ENCODE data around the gene TERC. TPM values are rescaled to one million over a fixed set of nuclear protein-coding genes. Genes with fewer than 3 reads are reported as not detected.

The TERC gene
- total and polyA plus RNA-seq, 3 experiments from 2014 or later = 0.72 to 15.5 (median 13.7) TPM

- no peak for DNase-seq
- Mint-ChIP-seq H3K27me3 (peaks cover 0 to 2% of the 10 kb centered on the region in 2 donors), H3K27ac (peak overlapping the region in 2 of 8 donors; percentile 42 to 51), H3K36me3 (peaks cover 13 to 89% (median 32%) of the 10 kb centered on the region in 3 donors), H3K9me3 (no peaks in the 10 kb centered on the region), H3K4me3 (peak overlapping the region in 1 of 7 donors; percentile 15), H3K4me1 (peaks cover 68 to 87% (median 87%) of the 10 kb centered on the region in 3 donors)
- Histone ChIP-seq H3K27me3 (ENCODE audit: insufficient read depth, low read length, poor library complexity, severe bottlenecking) (no peaks in the 10 kb centered on the region), H3K36me3 (ENCODE audit: insufficient read depth, low read length) (peaks cover 24% of the 10 kb centered on the region), H3K4me1 (ENCODE audit: insufficient read depth, low read length) (peaks cover 36% of the 10 kb centered on the region), H3K27ac (ENCODE audit: low read depth, low read length) (no peak overlapping the region), H3K9me3 (ENCODE audit: low read length) (no peaks in the 10 kb centered on the region), H3K4me3 (ENCODE audit: low read length) (no peak overlapping the region)
- CTCF ChIA-PET = interaction anchor here (0.6 to 2.3 kb wide), 2 partner anchors 34 to 655 kb away, joined by 4 to 5 read pairs; partner anchors contain the start of genes LRRC34 and LRRIQ4
- POLR2A ChIA-PET = no interaction called here
These were observed 13.0 kb upstream of the TERC start for GRCh38 chr3:169777822-169778221.

GRCh38 chr3:169774186-169774585 is 9.3 kb upstream of the TERC start:
- Mint-ChIP-seq H3K27me3 (peaks cover 0 to 13% of the 10 kb centered on the region in 2 donors), H3K4me3 (peak overlapping the region; percentile 94 to 100 (median 99)), H3K27ac (peak overlapping the region; percentile 97 to 100 (median 100)), H3K36me3 (peaks cover 0 to 73% (median 16%) of the 10 kb centered on the region in 3 donors), H3K9me3 (peaks cover 0 to 8% (median 0%) of the 10 kb centered on the region in 5 donors), H3K4me1 (peaks cover 58 to 81% (median 74%) of the 10 kb centered on the region in 3 donors)
- ChIA-PET CTCF (interaction anchor here (1.7 to 3.7 kb wide), 2 partner anchors 10 to 11 kb away, joined by 5 to 23 read pairs; partner anchors contain the start of gene TERC), POLR2A (no interaction called here)
- DNase-seq = no peak
- peaks cover 13% of the 10 kb centered on the region for H3K36me3 ChIP-seq (ENCODE audit: insufficient read depth, low read length)
- no peaks in the 10 kb centered on the region for H3K27me3 ChIP-seq (ENCODE audit: insufficient read depth, low read length, poor library complexity, severe bottlenecking)
- H3K4me3 ChIP-seq (ENCODE audit: low read length) = peak overlapping the region; percentile 100
- no peaks in the 10 kb centered on the region for H3K9me3 ChIP-seq (ENCODE audit: low read length)
- peaks cover 25% of the 10 kb centered on the region for H3K4me1 ChIP-seq (ENCODE audit: insufficient read depth, low read length)
- peak overlapping the region; percentile 100 for H3K27ac ChIP-seq (ENCODE audit: low read depth, low read length)

- H3K4me1 Mint-ChIP-seq = peaks cover 52 to 73% (median 71%) of the 10 kb centered on the region in 3 donors
- DNase-seq = peak; percentile 85 to 95 (median 92)
- ChIA-PET POLR2A (interaction anchor here (0.6 to 2.7 kb wide), 9 partner anchors 10 to 1097 kb away, joined by 3 to 31 read pairs (median 7); partner anchors contain the start of genes PHC3, RPL22L1, SEC62 and SKIL), CTCF (interaction anchor here (1.0 to 3.7 kb wide), 4 partner anchors 8 to 194 kb away, joined by 4 to 23 read pairs (median 8); partner anchors contain the start of genes SEC62 and TERC)
- peak within 1 kb of the TSS; percentile 94 to 100 (median 99) for H3K4me3 Mint-ChIP-seq
- H3K27ac Mint-ChIP-seq = peak within 1 kb of the TSS; percentile 97 to 100 (median 100)
- Histone ChIP-seq H3K27ac (ENCODE audit: low read depth, low read length) (peak within 1 kb of the TSS; percentile 100), H3K4me1 (ENCODE audit: insufficient read depth, low read length) (peaks cover 25% of the 10 kb centered on the region), H3K27me3 (ENCODE audit: insufficient read depth, low read length, poor library complexity, severe bottlenecking) (no peaks in the 10 kb centered on the region), H3K9me3 (ENCODE audit: low read length) (no peaks in the 10 kb centered on the region), H3K36me3 (ENCODE audit: insufficient read depth, low read length) (peaks cover 7% of the 10 kb centered on the region), H3K4me3 (ENCODE audit: low read length) (peak within 1 kb of the TSS; percentile 100)
- peaks cover 0 to 13% of the 10 kb centered on the region in 2 donors for H3K27me3 Mint-ChIP-seq
- H3K36me3 Mint-ChIP-seq = peaks cover 0 to 64% (median 12%) of the 10 kb centered on the region in 3 donors
- H3K9me3 Mint-ChIP-seq = peaks cover 0 to 8% (median 0%) of the 10 kb centered on the region in 5 donors
These were observed 8.3 kb upstream of the TERC start, which contains the start of gene MYNN for GRCh38 chr3:169772897-169773816. Gene MYNN (plus strand): TSS chr3:169773396. CDS start chr3:169774296, 900 bp downstream.

GRCh38 chr3:169772305-169772896 is 7.5 kb upstream of the TERC start:
- Mint-ChIP-seq H3K9me3 (peaks cover 0 to 8% (median 0%) of the 10 kb centered on the region in 5 donors), H3K4me3 (peak overlapping the region; percentile 94 to 100 (median 99)), H3K27me3 (peaks cover 0 to 13% of the 10 kb centered on the region in 2 donors), H3K27ac (peak overlapping the region; percentile 97 to 100 (median 100)), H3K36me3 (peaks cover 0 to 57% (median 11%) of the 10 kb centered on the region in 3 donors), H3K4me1 (peaks cover 51 to 66% (median 64%) of the 10 kb centered on the region in 3 donors)
- Histone ChIP-seq H3K27me3 (ENCODE audit: insufficient read depth, low read length, poor library complexity, severe bottlenecking) (no peaks in the 10 kb centered on the region), H3K4me3 (ENCODE audit: low read length) (peak overlapping the region; percentile 100), H3K27ac (ENCODE audit: low read depth, low read length) (peak overlapping the region; percentile 100), H3K4me1 (ENCODE audit: insufficient read depth, low read length) (peaks cover 25% of the 10 kb centered on the region), H3K36me3 (ENCODE audit: insufficient read depth, low read length) (peaks cover 7% of the 10 kb centered on the region), H3K9me3 (ENCODE audit: low read length) (no peaks in the 10 kb centered on the region)
- ChIA-PET POLR2A (interaction anchor here (0.6 to 2.7 kb wide), 11 partner anchors 9 to 1098 kb away, joined by 3 to 31 read pairs (median 7); partner anchors contain the start of genes PHC3, RPL22L1, SEC62 and SKIL), CTCF (interaction anchor here (1.0 to 3.7 kb wide), 4 partner anchors 8 to 194 kb away, joined by 4 to 23 read pairs (median 8); partner anchors contain the start of genes SEC62 and TERC)
- peak in 1 of 5 donors; percentile 52 for DNase-seq

DNA sequence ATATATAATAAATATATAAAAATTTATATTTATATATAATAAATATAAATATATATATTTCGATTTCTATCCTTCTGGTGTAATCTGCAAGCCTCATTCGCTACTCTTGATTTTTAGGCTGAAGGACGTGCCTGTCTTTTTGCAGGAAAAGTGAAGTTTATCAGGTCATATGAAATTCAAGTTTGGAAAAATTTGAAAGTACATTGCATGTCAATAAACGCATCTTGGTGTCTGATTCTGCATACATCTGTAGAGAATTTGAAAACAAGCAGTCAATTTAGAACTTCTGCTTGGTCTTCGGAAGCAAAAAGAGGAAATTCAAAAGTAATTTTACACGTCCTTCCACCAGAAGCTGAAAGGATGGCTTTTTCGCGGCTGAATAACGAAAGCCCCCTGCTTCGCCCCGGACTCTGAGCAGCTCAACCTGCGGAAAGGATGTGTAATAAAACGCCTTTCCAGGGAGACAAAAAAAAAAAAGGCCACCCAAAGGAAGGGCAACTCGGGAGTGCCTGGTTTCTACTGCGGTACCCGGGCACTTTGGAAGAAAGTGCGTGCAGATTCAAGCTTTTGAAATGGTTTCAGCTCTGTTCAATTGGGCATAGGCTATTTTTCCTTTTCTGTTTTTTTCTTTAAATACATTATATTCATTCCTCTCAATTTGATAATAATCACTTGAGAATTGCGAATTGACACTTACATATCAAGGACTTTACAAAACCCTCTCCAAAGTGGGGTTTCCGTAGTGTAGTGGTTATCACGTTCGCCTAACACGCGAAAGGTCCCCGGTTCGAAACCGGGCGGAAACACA is 6.8 kb upstream of the TERC start:
- peaks cover 0 to 50% (median 7%) of the 10 kb centered on the region in 3 donors for H3K36me3 Mint-ChIP-seq
- Histone ChIP-seq H3K36me3 (ENCODE audit: insufficient read depth, low read length) (peaks cover 7% of the 10 kb centered on the region), H3K27me3 (ENCODE audit: insufficient read depth, low read length, poor library complexity, severe bottlenecking) (no peaks in the 10 kb centered on the region), H3K27ac (ENCODE audit: low read depth, low read length) (peak overlapping the region; percentile 100), H3K4me3 (ENCODE audit: low read length) (peak overlapping the region; percentile 100), H3K9me3 (ENCODE audit: low read length) (no peaks in the 10 kb centered on the region), H3K4me1 (ENCODE audit: insufficient read depth, low read length) (peaks cover 25% of the 10 kb centered on the region)
- peaks cover 0 to 13% of the 10 kb centered on the region in 2 donors for H3K27me3 Mint-ChIP-seq
- ChIA-PET POLR2A (interaction anchor here (0.7 to 2.7 kb wide), 9 partner anchors 8 to 1098 kb away, joined by 3 to 31 read pairs (median 7); partner anchors contain the start of genes RPL22L1, SEC62, SKIL and TERC), CTCF (interaction anchor here (2.5 to 3.7 kb wide), 2 partner anchors 9 to 195 kb away, joined by 10 to 23 read pairs; partner anchors contain the start of gene SEC62)
- peak; percentile 38 to 84 (median 76) for DNase-seq
- H3K27ac Mint-ChIP-seq = peak overlapping the region; percentile 97 to 100 (median 100)
- peaks cover 0 to 8% (median 0%) of the 10 kb centered on the region in 5 donors for H3K9me3 Mint-ChIP-seq
- peak overlapping the region; percentile 94 to 100 (median 99) for H3K4me3 Mint-ChIP-seq
- peaks cover 46 to 59% (median 57%) of the 10 kb centered on the region in 3 donors for H3K4me1 Mint-ChIP-seq

DNA sequence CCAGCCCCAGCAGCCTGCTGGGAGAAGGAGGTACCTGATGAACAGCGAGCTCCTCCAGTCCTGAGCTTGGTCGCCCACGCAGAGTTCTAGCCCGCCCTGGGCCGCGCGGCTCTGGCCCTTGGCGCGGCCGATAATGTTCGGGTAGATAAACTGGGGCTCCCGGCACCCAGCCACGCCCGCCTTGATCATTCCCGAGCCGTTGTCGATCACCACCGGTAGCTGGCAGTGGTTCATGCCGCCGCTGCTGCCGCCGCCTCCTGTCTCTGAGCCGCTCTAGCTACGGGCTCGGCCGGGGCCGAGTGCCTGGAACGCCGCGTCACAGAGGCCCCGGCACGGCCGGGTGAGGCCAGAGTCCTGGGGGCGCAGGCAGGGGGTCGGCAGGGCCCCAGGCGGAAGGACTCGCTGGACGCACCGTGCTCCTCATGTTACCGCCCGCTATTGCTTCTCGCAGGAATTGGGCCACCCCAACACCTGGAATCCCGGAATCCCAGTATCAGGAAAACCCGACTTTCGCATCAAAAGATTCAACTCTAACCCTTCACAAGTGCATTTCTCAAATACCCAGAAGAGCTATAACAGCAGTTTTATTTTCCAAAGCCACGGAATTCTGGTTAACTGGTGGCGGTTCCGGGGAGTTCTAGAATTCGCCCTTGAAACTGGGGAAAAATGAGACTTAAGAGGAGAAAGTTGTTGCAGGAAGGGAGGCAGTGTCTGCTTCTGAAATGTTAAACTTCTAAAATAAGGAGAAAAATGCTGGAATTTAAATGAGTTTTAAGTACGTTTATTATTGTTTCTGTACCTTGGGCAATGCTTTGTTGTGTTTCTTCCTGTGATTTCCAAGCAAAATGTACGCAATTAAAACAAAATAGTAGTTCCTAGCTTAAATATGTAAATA is 4.7 kb upstream of the TERC start, which contains the start of gene ACTRT3:
ACTRT3 (minus strand) TSS at position 275 of the 895 bp plus-strand sequence; CDS start at position 234, 41 bp downstream.
- ChIA-PET CTCF (interaction anchor here (0.9 to 1.3 kb wide), 3 partner anchors 9 to 409 kb away, joined by 3 to 4 read pairs (median 4); partner anchors contain the start of genes LRRC34 and LRRIQ4), POLR2A (interaction anchor here (0.6 to 1.3 kb wide), 3 partner anchors 197 to 588 kb away, joined by 3 to 5 read pairs (median 3); partner anchors contain the start of genes SEC62 and SKIL)
- peak; percentile 44 to 66 (median 49) for DNase-seq
- Histone ChIP-seq H3K27me3 (ENCODE audit: insufficient read depth, low read length, poor library complexity, severe bottlenecking) (no peaks in the 10 kb centered on the region), H3K4me3 (ENCODE audit: low read length) (peak within 1 kb of the TSS; percentile 80), H3K4me1 (ENCODE audit: insufficient read depth, low read length) (peaks cover 9% of the 10 kb centered on the region), H3K36me3 (ENCODE audit: insufficient read depth, low read length) (no peaks in the 10 kb centered on the region), H3K27ac (ENCODE audit: low read depth, low read length) (peak within 1 kb of the TSS; percentile 0), H3K9me3 (ENCODE audit: low read length) (no peaks in the 10 kb centered on the region)
- Mint-ChIP-seq H3K4me3 (peak within 1 kb of the TSS; percentile 90 to 94 (median 93)), H3K36me3 (peaks cover 0 to 34% (median 0%) of the 10 kb centered on the region in 3 donors), H3K9me3 (peaks cover 0 to 13% (median 0%) of the 10 kb centered on the region in 5 donors), H3K27ac (peak within 1 kb of the TSS; percentile 76 to 98 (median 88)), H3K4me1 (peaks cover 38 to 52% (median 45%) of the 10 kb centered on the region in 3 donors), H3K27me3 (peaks cover 0 to 13% of the 10 kb centered on the region in 2 donors)

Data from CD8-positive, alpha-beta memory T cell (primary cell).